GM12865 (cell line): ENCODE results near the gene CRADD.
A peak's percentile ranks its signal among the peaks of the same experiment; 100 is the strongest.
"Not testable (repeated sequence)": the region's sequence is repeated elsewhere in the genome, so short reads cannot be mapped to it uniquely, and the experiment has no call there.

Experiments
- DNase-seq: peaks from one replicate; pipeline ENCODE4 v3.0.0; 2010; ENCODE audit warnings: low read depth
- H3K4me3 ChIP-seq: 2 replicates; pipeline ENCODE4 v1.5.1; 2011; ENCODE audit warnings: mild to moderate bottlenecking, low read depth, low read length, control low read depth
- TF ChIP-seq, protein P1 (sequence below): IDR thresholded peaks from 2 replicates; pipeline ENCODE4 v1.5.1; 2011; ENCODE audit warnings: low read length, control low read depth, low read depth, inconsistent platforms; ENCODE audit not compliant: insufficient read depth; ENCODE audit errors: missing control alignments

CRADD gene

DNA sequence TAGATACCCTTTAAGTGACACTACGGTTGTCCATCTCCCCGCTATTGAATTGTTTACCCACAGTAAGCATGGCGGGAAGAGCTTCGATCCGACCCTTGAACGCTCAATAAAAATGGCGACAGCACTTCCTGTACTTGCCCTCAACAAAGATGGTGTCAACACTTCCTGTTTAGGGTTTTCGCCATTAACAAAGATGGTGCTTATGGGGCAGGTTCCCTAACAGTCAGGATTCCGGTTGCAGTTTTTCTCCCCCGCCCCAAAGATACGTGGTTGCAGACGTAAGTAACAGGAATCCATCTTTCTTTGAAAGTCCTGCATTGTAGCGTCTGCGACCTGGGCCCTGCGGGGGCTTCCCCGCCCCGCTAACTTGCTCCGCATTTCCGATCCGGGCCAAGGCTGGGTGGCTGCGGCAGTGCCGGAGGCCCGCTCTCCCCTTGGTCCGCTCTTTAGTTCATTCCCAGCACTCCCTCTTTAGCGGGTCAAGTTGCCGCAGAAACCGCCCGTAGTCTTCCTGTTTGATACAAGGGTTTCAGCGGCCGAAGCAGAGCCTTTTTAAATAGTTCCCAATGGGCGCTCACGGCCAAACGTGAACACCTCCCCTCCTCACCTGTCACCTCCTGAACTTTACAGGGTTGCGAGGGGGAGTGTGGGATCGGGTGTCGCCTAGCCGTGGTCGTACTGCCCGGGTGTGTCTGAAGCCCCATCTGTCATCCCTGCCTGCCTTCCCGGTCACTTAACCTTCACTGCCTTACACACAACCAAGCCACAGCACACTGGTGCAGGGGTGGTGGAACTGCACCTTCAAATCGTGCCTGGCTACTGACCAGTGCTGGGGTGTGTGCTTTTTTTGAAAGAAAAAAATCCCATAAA lies at the start of gene CRADD:
Gene CRADD (plus strand): TSS at position 181 of the 870 bp plus-strand sequence.
- TF ChIP-seq, protein P1, sequence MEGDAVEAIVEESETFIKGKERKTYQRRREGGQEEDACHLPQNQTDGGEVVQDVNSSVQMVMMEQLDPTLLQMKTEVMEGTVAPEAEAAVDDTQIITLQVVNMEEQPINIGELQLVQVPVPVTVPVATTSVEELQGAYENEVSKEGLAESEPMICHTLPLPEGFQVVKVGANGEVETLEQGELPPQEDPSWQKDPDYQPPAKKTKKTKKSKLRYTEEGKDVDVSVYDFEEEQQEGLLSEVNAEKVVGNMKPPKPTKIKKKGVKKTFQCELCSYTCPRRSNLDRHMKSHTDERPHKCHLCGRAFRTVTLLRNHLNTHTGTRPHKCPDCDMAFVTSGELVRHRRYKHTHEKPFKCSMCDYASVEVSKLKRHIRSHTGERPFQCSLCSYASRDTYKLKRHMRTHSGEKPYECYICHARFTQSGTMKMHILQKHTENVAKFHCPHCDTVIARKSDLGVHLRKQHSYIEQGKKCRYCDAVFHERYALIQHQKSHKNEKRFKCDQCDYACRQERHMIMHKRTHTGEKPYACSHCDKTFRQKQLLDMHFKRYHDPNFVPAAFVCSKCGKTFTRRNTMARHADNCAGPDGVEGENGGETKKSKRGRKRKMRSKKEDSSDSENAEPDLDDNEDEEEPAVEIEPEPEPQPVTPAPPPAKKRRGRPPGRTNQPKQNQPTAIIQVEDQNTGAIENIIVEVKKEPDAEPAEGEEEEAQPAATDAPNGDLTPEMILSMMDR = no peak
- H3K4me3 ChIP-seq = peak within 1 kb of the TSS; percentile 65
- peak; percentile 99 for DNase-seq

DNA sequence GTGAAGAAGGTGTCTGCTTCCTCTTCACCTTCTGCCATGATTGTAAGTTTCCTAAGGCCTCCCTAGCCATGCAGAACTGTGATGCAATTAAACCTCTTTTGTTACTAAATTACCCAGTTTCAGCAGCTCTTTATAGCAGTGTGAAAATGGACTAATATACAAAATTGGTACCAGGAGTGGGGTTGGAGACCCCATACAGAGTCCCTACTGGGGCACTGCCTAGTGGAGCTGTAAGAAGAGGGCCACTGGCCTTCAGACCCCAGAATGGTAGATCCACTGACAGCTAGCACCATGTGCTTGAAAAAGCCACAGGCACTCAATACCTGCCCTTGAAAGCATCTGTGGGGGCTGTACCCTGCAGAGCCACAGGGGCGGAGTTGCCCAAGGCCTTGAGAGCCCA lies 44.8 kb upstream of the CRADD start:
- TF ChIP-seq, protein P1 = no peak
- no peak overlapping the region for H3K4me3 ChIP-seq
- no peak for DNase-seq

DNA sequence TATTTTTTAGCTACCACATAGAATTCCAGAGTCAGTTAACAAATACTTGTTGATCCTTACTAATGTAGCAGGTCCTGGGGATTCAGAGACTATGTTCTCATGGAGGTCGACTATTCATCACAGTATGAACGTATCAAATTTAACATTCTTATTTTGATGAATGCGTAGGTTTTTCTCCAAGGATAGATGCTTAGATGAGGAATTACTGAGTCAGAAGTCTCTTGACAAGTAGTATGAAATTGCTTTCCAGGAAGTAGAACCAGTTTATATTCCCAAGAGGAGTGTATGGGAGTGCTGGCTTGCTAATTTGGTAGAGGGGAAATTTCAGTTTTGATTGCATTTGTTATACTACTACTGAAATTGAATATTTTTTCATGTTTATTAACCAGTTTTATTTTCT lies 42.8 kb upstream of the CRADD start:
- no peak overlapping the region for H3K4me3 ChIP-seq
- DNase-seq = no peak
- TF ChIP-seq, protein P1 = no peak

DNA sequence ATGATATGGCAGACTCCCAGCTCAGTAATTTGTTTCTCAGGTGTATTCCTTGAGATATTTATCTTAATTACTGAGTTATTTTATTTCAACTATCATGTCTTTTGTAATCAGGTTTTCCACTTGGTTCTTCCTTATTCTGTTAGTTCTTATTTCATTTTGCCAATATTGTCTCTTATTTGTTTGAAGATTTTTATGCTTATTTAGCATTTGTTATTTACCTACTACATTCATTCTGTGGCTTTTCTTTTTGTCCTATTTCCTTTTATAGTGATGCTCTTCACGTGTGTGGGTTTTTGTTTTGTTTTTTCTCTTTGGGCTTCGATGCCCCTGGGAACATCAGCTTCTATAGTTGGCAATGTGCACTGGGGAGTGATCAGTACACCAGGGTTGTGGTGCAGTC lies 40.5 kb upstream of the CRADD start:
- H3K4me3 ChIP-seq = no peak overlapping the region
- DNase-seq = no peak
- TF ChIP-seq, protein P1 = no peak

DNA sequence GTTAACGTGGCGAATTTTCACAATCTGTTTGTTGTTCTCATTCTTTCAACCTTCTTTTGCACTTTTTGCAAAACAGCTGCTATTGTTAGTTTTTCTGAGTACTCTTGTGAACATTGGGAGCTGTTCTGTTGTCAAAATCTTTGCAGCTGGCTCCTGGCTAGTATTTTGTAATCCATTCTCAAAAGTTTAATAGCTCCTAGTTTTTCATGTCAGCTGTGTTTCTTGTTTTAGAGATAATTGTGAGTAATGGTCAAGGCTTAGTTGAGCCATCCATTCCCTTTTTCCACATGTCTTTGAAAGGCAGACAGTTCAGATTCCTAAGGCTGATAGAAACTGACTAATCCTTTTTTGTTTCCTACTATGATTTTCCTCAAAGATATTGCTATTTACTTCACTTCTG lies 39.1 kb upstream of the CRADD start:
- no peak for DNase-seq
- TF ChIP-seq, protein P1 = no peak
- H3K4me3 ChIP-seq = no peak overlapping the region

DNA sequence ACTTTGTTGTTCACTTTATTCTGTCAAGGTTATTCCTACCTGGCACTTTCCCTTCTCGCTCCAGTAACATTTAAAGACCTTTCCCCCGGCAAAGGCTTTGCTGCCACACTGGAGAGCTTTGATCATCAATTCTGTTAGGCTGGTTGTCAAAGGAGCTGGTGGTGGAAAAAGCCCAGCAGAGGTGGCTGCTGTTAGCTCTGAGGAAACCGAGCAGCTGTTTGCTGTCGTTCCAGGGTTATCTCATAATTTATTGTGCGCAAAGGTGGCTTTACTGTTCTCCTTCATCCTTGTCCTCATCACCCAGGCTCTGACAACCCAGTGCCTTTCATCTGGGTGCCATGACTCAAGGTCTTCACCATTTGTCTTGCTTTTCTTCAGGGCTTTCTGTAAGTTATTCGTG lies 38.2 kb upstream of the CRADD start:
- TF ChIP-seq, protein P1 = no peak
- no peak for DNase-seq
- no peak overlapping the region for H3K4me3 ChIP-seq

DNA sequence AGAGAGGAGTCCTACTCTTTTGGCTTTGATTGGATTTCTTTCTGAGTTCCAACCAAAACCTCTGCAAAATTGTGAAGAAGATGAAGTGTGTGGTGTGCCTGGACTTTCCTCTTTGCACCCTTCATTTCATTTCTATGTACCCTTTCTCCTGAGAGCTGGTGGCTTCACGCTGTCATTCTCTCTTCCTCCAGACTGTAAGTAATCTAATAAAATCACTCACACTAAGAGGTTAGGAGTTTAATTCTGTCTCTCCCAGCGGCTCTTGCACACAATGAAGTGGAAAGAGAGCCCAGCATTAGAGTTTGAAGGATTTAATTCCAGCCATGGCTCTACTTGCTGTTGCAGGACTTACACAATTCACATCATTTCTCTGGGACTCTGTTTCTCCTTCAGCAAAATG lies 37.8 kb upstream of the CRADD start:
- no peak overlapping the region for H3K4me3 ChIP-seq
- DNase-seq = no peak
- TF ChIP-seq, protein P1 = no peak

DNA sequence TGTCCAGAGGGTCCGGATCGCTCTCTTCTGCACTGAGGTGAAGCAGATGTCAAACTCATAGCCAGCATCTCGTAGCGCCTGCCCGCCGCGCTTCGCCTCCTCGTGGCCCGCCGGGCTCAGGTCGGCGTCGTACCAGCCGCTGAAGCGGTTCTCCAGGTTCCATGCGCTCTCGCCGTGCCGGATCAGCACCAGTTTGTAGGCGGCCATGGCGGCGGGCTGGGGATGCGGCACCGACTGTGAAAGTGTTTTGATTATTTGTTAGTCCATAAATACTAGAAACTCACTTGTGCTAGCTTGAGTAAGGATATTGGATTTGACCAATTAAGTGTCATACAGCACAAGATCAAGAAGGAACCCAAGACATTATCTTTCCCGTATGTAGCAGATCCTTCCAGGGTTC lies 35.8 kb upstream of the CRADD start:
- not testable (repeated sequence) for DNase-seq, H3K4me3 ChIP-seq
